Psoas muscle (tissue), 8 donors: Measurements from ENCODE around the gene TEX51. TPM values are rescaled to one million over a fixed set of nuclear protein-coding genes. Genes with fewer than 3 reads are reported as not detected.

Source experiments
- ATAC-seq, 4 donors: fragments of 200-7000 bp; cut with Tn5 transposase; one replicate each; pipeline ENCODE4 v1.9.1; 2020; ENCODE audit warnings: moderate library complexity in 3 of 4, mild to moderate bottlenecking in 2 of 4
- DNase-seq, 2 donors: peaks; one replicate each; pipeline ENCODE4 v3.0.0-alpha.2; 2020
- H3K27ac ChIP-seq: fragments of 200-600 bp; one replicate; pipeline ENCODE4 v1.8.0; 2022
- H3K27me3 ChIP-seq, 3 donors: fragments of 200-600 bp in 1 of 3; one replicate each; pipeline versions ENCODE4 v1.6.1 to v1.8.0; 2013 to 2022; ENCODE audit warnings: low read length in 2 of 3, mild to moderate bottlenecking in 2 of 3, moderate library complexity in 1 of 3; ENCODE audit not compliant: insufficient read depth in 3 of 3
- H3K36me3 ChIP-seq, 2 donors: fragments of 200-600 bp in 1 of 2; one replicate each; pipeline versions ENCODE4 v1.6.1 to v1.8.0; 2013 to 2022; ENCODE audit warnings: low read depth in 1 of 2, mild to moderate bottlenecking in 1 of 2, moderate library complexity in 1 of 2; ENCODE audit not compliant: insufficient read depth in 1 of 2
- H3K4me1 ChIP-seq: fragments of 200-600 bp; one replicate; pipeline ENCODE4 v1.8.0; 2022
- H3K4me3 ChIP-seq: fragments of 200-600 bp; one replicate; pipeline ENCODE4 v1.8.0; 2022; ENCODE audit warnings: mild to moderate bottlenecking
- H3K9me3 ChIP-seq: fragments of 200-600 bp; one replicate; pipeline ENCODE4 v1.8.0; 2022
- WGBS, 3 donors: extraction: QIAGEN DNeasy Blood & Tissue Kit; methylation state at CpG; one replicate each; pipeline versions ENCODE4 v1.1.6 to v1.1.7; 2013; 5-methylcytosine and 5-hydroxymethylcytosine counted together
- intact Hi-C, 2 donors: fragments of 100-400 bp; cut with DNase I; formaldehyde crosslinking; loops; one replicate each; pipeline versions ENCODE4 v1.11.0 to v1.14.2; 2022
- polyA plus RNA-seq, 3 donors: library from polyadenylated mRNA; stranded (reverse); fragments of 200-250 nt; gene quantifications; one replicate each; pipeline ENCODE4 v1.2.3, GENCODE V29; 2013
- total RNA-seq, 4 donors: library from RNA; stranded (reverse); fragmentation: NEBNext Ultra II Directional in 2 of 4; extraction: Animal tissue kit (Norgen Biotek cat#: 25700) in 2 of 4; gene quantifications; one replicate each; pipeline versions ENCODE4 v1.2.1 to v1.2.4, GENCODE V29; 2021 to 2023
- TF ChIP-seq, protein P1 (sequence below): fragments of 200-600 bp; IDR thresholded peaks from one replicate; pipeline ENCODE4 v1.8.0; 2022; ENCODE audit warnings: antibody characterized with exemption
- donor health status: healthy with polysubstance abuse.
- donor health status: DM: no; HTN: no; CAD: no; lungs with moderate emphysema.
- donor health status: Bipolar disorder and iron deficiency.
- donor health status: healthy.
- donor health status: DM: yes; HTN: yes; CAD: no.
- donor health status: DM: no; HTN: no; CAD: no.
- donor health status: DM: no; HTN: no; CAD: no.
- donor health status: DM: yes; HTN: yes; CAD: no.

TEX51 gene
- total and polyA plus RNA-seq, 7 donors = not detected

DNA sequence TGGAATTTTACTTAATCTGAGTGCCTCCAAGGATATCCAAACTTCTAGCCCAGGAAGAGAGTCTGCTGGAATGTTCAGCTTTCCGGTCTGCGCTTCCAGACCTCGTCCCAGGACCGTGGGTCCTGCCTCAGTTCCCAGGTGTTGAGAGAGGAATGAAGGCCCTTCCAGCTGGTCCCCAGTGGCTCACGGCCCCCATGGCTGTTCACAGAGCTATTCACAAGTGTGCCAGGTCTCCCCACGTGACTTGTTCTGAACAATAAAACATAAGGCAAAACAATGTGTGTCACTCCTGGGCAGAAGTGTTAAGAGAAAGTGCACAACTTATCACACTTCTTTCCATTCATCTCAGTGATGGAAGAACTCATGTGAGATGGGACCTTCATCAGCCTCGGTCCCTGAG is 20.1 kb upstream of the TEX51 start:
- Histone ChIP-seq H3K9me3 (peaks cover 6% of the 10 kb centered on the region), H3K27ac (no peak overlapping the region), H3K4me1 (no peaks in the 10 kb centered on the region), H3K27me3 (peaks cover 0 to 3% (median 0%) of the 10 kb centered on the region in 3 donors), H3K4me3 (no peak overlapping the region), H3K36me3 (no peaks in the 10 kb centered on the region)
- TF ChIP-seq, protein P1, sequence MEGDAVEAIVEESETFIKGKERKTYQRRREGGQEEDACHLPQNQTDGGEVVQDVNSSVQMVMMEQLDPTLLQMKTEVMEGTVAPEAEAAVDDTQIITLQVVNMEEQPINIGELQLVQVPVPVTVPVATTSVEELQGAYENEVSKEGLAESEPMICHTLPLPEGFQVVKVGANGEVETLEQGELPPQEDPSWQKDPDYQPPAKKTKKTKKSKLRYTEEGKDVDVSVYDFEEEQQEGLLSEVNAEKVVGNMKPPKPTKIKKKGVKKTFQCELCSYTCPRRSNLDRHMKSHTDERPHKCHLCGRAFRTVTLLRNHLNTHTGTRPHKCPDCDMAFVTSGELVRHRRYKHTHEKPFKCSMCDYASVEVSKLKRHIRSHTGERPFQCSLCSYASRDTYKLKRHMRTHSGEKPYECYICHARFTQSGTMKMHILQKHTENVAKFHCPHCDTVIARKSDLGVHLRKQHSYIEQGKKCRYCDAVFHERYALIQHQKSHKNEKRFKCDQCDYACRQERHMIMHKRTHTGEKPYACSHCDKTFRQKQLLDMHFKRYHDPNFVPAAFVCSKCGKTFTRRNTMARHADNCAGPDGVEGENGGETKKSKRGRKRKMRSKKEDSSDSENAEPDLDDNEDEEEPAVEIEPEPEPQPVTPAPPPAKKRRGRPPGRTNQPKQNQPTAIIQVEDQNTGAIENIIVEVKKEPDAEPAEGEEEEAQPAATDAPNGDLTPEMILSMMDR = no peak
- 54 to 58% (median 54%) methylated on average over 7 of the region's 7 CpGs for WGBS, 3 donors
- intact Hi-C loops = no loop called here
- no peak for ATAC-seq
- no peak for DNase-seq

DNA sequence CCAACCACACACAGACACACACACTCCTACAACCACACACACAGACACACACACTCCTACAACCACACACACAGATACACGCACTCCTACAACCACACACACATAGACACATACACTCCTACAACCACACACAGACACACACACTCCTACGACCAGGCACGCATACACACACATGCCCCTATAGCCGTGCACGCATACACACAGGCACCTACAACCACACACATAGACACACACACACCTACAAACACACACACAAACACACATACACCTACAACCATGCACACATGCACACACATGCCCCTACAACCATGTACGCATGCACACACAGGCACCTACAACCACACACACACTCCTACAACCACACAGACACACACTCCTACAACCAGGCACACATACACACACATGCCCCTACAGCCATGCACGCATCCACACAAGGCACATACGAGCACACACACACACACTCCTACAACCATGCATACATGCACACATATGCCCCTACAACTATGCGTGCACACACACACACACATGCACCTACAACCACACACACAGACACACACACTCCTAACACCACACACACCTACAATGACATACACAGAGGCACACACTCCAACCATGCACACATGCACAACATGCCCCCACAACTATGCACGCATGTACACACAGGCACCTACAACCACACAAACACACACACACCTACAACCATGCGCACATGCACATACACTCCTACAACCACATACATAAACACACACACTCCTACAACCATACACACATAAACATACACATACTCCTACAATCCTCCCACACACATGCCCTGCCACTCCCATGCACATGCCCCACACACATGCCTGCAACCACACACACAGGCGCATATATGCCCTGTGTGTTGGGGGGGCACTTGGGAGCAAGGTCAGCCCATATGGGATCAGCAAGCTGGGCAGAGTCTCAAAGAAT is 19.1 kb upstream of the TEX51 start:
- 95 to 99% (median 95%) methylated on average over 12 of the region's 12 CpGs for WGBS, 3 donors
- Histone ChIP-seq H3K9me3 (peaks cover 6% of the 10 kb centered on the region), H3K27me3 (peaks cover 0 to 3% (median 0%) of the 10 kb centered on the region in 3 donors), H3K4me3 (no peak overlapping the region), H3K27ac (no peak overlapping the region), H3K36me3 (no peaks in the 10 kb centered on the region), H3K4me1 (no peaks in the 10 kb centered on the region)
- DNase-seq (no peak), ATAC-seq (no peak)
- intact Hi-C loops = no loop called here
- TF ChIP-seq, protein P1 = no peak

DNA sequence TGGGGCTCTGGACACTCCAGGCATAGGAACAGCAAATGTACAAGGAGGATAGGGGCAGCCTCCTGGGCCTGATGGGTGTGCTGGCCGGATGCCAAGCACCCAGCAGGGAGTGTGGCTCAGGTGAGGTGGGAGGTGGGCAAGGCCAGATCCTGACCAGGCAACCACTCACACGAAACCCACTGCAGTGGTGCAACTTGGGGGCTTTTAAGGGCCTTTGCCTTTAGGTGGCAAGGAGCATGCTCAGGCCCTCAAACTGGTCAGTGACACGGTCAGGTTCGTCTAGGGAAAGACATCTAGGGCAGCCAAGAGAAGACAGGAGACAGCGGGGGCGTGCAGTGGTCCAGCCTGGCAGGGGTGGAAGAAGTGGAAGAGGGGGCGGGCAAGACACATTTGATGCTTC is 18.4 kb upstream of the TEX51 start:
- TF ChIP-seq, protein P1 = no peak
- DNase-seq = no peak
- no peaks in the 10 kb centered on the region for H3K4me1 ChIP-seq
- H3K27ac ChIP-seq = no peak overlapping the region
- H3K9me3 ChIP-seq = peaks cover 6% of the 10 kb centered on the region
- intact Hi-C loops = no loop called here
- no peak for ATAC-seq
- no peaks in the 10 kb centered on the region for H3K36me3 ChIP-seq
- no peak overlapping the region for H3K4me3 ChIP-seq
- H3K27me3 ChIP-seq = peaks cover 0 to 3% (median 0%) of the 10 kb centered on the region in 3 donors
- WGBS, 3 donors = 82 to 87% (median 87%) methylated on average over 7 of the region's 7 CpGs

DNA sequence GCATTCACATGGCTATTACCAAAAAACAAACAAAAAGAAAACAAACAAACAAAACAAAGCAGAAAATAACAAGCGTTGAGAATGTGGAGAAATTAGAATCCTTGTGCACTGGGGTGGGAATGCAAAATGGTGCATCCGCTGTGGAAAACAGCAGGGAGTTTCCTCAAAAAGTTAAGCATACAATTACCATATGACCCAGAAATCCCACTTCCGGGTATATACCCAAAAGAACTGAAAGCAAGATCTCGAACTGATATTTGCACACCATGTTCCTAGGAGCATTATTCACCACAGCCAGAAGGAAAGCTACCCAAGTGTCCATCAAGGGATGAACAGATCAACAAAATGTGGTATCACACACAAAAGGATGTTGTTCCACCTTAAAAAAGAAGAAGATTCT is 17.9 kb upstream of the TEX51 start:
- intact Hi-C loops = no loop called here
- TF ChIP-seq, protein P1 = no peak

More for the DNA sequence above, 17.9 kb upstream of the TEX51 start:
- Histone ChIP-seq H3K9me3 (peaks cover under 1% of the 10 kb centered on the region), H3K36me3 (no peaks in the 10 kb centered on the region), H3K4me1 (no peaks in the 10 kb centered on the region), H3K27me3 (peaks cover 0 to 1% (median 0%) of the 10 kb centered on the region in 3 donors), H3K4me3 (no peak overlapping the region), H3K27ac (no peak overlapping the region)
- 70 to 80% (median 70%) methylated on average over 4 of the region's 4 CpGs for WGBS, 3 donors
- ATAC-seq = no peak
- DNase-seq = no peak
